ENCODE results near the gene ARFGEF2. TPM values are rescaled to one million over a fixed set of nuclear protein-coding genes. Genes with fewer than 3 reads are reported as not detected.

Gene ARFGEF2
- total and polyA plus RNA-seq, 4 donors = 7.4 to 35.1 (median 20.1) TPM

GRCh38 chr20:49043000-49043399, 121.5 kb downstream of the ARFGEF2 start:
- H3K9ac ChIP-seq (ENCODE audit: insufficient read depth in 1 of 2, low read length in 2 of 2) = no peak overlapping the region
- peaks cover 0 to 3% (median 0%) of the 10 kb centered on the region in 4 donors for H3K36me3 ChIP-seq (ENCODE audit: control insufficient read depth in 4 of 4, insufficient read depth in 4 of 4, low read length in 4 of 4)
- H3K27me3 ChIP-seq (ENCODE audit: control insufficient read depth in 3 of 3, insufficient read depth in 3 of 3, low read length in 2 of 3) = no peaks in the 10 kb centered on the region
- H3K9me3 ChIP-seq (ENCODE audit: control insufficient read depth in 4 of 4, insufficient read depth in 3 of 4, low read length in 3 of 4) = no peaks in the 10 kb centered on the region
- peaks cover 0 to 6% (median 2%) of the 10 kb centered on the region in 5 donors for H3K4me1 ChIP-seq (ENCODE audit: control insufficient read depth in 5 of 5, insufficient read depth in 5 of 5, low read length in 5 of 5)
- ATAC-seq (ENCODE audit: insufficient read depth, low FRiP score) (no peak), DNase-seq (no peak)
- no peak overlapping the region for H3K4me3 ChIP-seq
- whole genome bisulfite sequencing, 2 donors = 91 to 98% methylated on average over 5 of the region's 5 CpGs
- no peak for TF ChIP-seq CTCF (IDR thresholded peaks at IDR 0.05; ENCODE audit: control extremely low read depth, extremely low read depth)
- H3K27ac ChIP-seq (ENCODE audit: low read depth in 1 of 2, low read length in 1 of 2) = no peak overlapping the region

DNA sequence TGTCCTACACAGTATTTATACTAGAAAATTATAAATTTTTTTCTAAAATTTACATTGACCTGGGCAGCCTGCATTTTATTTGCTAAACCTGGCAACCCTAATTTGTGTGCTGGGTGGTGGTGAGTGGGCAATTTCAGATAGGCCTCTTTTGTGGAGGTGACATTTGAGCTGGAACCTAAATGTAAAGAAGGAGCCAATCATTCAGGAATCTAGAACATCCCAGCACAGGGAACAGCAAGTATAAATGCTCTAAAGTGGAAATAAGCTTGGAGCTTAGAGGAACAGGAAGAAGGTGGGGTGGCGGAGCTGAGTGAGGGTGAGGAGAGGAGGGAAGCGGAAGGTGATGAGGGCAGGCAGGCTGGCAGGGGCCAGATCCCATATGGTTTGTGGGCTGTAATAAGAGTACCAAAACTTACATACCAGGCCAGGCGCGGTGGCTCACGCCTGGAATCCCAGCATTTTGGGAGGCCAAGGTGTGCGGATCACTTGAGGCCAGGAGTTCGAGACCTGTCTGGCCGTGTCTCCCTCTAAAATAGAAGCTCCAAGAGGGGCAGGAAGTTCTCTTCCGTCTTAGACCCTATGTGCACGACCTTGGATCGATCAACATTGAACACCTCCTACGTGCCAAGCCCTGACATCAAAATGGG, 124.1 kb downstream of the ARFGEF2 start:
- Histone ChIP-seq H3K36me3 (ENCODE audit: control insufficient read depth in 4 of 4, insufficient read depth in 4 of 4, low read length in 4 of 4) (peaks cover 0 to 6% (median 0%) of the 10 kb centered on the region in 4 donors), H3K27ac (ENCODE audit: low read depth in 1 of 2, low read length in 1 of 2) (peak overlapping the region; percentile 73 to 94)

DNA sequence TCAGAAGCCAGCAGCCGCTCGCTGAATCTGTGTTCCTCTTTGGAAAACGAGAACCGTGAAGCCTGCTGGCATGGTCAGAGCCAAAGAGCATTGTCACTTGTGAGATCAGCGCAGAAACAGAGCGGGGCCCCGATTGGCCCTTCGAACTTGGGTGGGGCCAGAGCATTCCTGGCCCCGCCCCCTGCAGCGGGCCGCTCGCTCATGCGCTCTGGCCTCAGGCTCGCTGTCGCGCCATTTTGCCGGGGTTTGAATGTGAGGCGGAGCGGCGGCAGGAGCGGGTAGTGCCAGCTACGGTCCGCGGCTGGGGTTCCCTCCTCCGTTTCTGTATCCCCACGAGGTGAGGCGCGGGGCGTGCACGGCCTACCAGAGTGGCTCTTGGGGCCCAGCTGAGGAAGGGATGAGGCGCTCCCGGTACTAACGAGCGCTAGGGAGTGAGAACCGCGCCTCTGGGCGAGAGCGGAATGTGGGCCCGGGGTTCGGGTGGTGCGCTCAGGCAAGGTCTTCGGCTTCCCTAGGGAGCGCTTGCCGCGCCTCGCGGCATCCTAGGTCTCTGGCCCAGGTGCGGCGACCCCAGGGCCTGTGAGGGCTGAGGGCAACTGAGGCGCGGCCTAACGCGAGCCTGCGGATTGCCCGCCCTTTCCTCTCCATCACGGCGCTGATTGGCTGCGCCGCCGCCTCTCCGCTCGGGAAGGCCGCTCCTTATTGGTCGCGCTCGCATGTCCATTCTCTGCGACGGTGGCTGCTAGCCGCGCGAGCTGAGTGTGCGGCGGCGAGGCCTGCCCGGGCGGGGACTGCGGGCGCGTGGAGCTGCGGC, 124.8 kb downstream of the ARFGEF2 start, which contains the start of gene CSE1L:
Gene CSE1L, plus strand, starts transcription at position 226 of the 814 bp plus-strand sequence. CDS start 12,152 bp downstream, outside the sequence.
- 1% methylated on average over 60 to 80 of the region's 80 CpGs for whole genome bisulfite sequencing, 2 donors
- H3K4me1 ChIP-seq (ENCODE audit: control insufficient read depth in 5 of 5, insufficient read depth in 5 of 5, low read length in 5 of 5) = peaks cover 0 to 11% (median 2%) of the 10 kb centered on the region in 5 donors
- ATAC-seq (ENCODE audit: insufficient read depth, low FRiP score) (peak; percentile 97), DNase-seq (peak; percentile 97 to 98 (median 97))
- peak within 1 kb of the TSS; percentile 90 to 96 for H3K9ac ChIP-seq (ENCODE audit: insufficient read depth in 1 of 2, low read length in 2 of 2)
- no peak for TF ChIP-seq CTCF (IDR thresholded peaks at IDR 0.05; ENCODE audit: control extremely low read depth, extremely low read depth)
- H3K9me3 ChIP-seq (ENCODE audit: control insufficient read depth in 4 of 4, insufficient read depth in 3 of 4, low read length in 3 of 4) = no peaks in the 10 kb centered on the region
- H3K4me3 ChIP-seq = peak within 1 kb of the TSS; percentile 74
- H3K27me3 ChIP-seq (ENCODE audit: control insufficient read depth in 3 of 3, insufficient read depth in 3 of 3, low read length in 2 of 3) = no peaks in the 10 kb centered on the region
- peak within 1 kb of the TSS; percentile 73 to 94 for H3K27ac ChIP-seq (ENCODE audit: low read depth in 1 of 2, low read length in 1 of 2)
- peaks cover 0 to 6% (median 0%) of the 10 kb centered on the region in 4 donors for H3K36me3 ChIP-seq (ENCODE audit: control insufficient read depth in 4 of 4, insufficient read depth in 4 of 4, low read length in 4 of 4)

More for the DNA sequence above, 124.1 kb downstream of the ARFGEF2 start:
- no peaks in the 10 kb centered on the region for H3K9me3 ChIP-seq (ENCODE audit: control insufficient read depth in 4 of 4, insufficient read depth in 3 of 4, low read length in 3 of 4)
- H3K27me3 ChIP-seq (ENCODE audit: control insufficient read depth in 3 of 3, insufficient read depth in 3 of 3, low read length in 2 of 3) = no peaks in the 10 kb centered on the region
- peak overlapping the region; percentile 14 to 90 for H3K9ac ChIP-seq (ENCODE audit: insufficient read depth in 1 of 2, low read length in 2 of 2)
- TF ChIP-seq CTCF (IDR thresholded peaks at IDR 0.05; ENCODE audit: control extremely low read depth, extremely low read depth) = no peak
- no peak for ATAC-seq (ENCODE audit: insufficient read depth, low FRiP score)
- H3K4me1 ChIP-seq (ENCODE audit: control insufficient read depth in 5 of 5, insufficient read depth in 5 of 5, low read length in 5 of 5) = peaks cover 0 to 11% (median 2%) of the 10 kb centered on the region in 5 donors
- DNase-seq = peak in 1 of 3 donors; percentile 37
- no peak overlapping the region for H3K4me3 ChIP-seq
- WGBS, 2 donors = 4 to 7% methylated on average over 12 of the region's 12 CpGs

Measured in lung (tissue), 12 donors.